ENCODE measurements around the gene C13orf42. TPM values are rescaled to one million over a fixed set of nuclear protein-coding genes. Genes with fewer than 3 reads are reported as not detected.

Gene C13orf42
- total RNA-seq, 4 donors from 2014 or later: not detected

DNA sequence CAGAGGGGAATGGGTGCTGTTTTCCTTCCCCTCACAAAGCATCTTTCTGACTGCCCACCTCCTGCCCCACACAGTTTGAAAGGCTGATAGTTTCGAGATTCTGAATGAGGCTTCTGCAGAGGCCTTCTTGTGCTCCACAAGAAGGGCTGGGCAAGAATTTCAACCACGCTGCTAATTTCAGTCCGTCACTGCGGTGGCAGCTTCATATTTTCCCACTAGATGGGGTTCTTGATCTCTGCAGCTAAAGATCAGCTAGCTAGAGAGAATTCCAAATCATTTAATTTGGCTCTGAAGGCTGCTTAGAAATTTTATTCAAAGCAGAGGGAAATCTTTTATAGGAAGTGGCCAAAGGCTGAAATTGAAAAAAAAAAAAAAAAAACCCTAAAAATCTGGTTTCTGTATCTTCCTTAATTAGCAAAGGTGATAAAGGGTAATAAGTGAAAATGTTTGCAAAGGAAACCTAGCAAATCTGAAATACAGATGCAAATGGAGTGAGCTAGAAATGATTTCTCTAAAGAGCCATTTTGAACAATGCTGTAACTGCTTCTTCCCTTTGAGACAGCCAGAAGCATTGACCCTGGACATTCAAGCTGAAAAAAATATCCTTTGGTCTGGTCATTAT lies 38.0 kb upstream of the C13orf42 start:
- Histone ChIP-seq H3K27me3 (no peaks in the 10 kb centered on the region), H3K4me1 (no peaks in the 10 kb centered on the region), H3K9me3 (no peaks in the 10 kb centered on the region), H3K36me3 (no peaks in the 10 kb centered on the region), H3K4me3 (replicated peaks in 1 of 3) (no peak overlapping the region), H3K27ac (no peak overlapping the region)
- TF ChIP-seq POLR2A (IDR thresholded peaks at IDR 0.05): no peak
- TF ChIP-seq, protein P1, sequence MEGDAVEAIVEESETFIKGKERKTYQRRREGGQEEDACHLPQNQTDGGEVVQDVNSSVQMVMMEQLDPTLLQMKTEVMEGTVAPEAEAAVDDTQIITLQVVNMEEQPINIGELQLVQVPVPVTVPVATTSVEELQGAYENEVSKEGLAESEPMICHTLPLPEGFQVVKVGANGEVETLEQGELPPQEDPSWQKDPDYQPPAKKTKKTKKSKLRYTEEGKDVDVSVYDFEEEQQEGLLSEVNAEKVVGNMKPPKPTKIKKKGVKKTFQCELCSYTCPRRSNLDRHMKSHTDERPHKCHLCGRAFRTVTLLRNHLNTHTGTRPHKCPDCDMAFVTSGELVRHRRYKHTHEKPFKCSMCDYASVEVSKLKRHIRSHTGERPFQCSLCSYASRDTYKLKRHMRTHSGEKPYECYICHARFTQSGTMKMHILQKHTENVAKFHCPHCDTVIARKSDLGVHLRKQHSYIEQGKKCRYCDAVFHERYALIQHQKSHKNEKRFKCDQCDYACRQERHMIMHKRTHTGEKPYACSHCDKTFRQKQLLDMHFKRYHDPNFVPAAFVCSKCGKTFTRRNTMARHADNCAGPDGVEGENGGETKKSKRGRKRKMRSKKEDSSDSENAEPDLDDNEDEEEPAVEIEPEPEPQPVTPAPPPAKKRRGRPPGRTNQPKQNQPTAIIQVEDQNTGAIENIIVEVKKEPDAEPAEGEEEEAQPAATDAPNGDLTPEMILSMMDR (IDR thresholded peaks at IDR 0.05): peak; percentile 19 to 83 (median 71)
- 5 to 10% methylated on average over 4 of the region's 4 CpGs for WGBS, 2 donors
- DNase-seq: peak; percentile 54 to 66
- intact Hi-C loops (cut with DNase I): loop anchor here (5.0 kb wide), 1 partner anchor 138 kb away; no protein-coding TSS in a partner anchor

- Histone ChIP-seq H3K4me1 (no peaks in the 10 kb centered on the region), H3K27me3 (no peaks in the 10 kb centered on the region), H3K4me3 (replicated peaks in 1 of 3) (no peak overlapping the region), H3K27ac (no peak overlapping the region), H3K9me3 (no peaks in the 10 kb centered on the region), H3K36me3 (no peaks in the 10 kb centered on the region)
- intact Hi-C loops (cut with DNase I): loop anchor here (5.0 kb wide), 1 partner anchor 139 kb away; no protein-coding TSS in a partner anchor
- TF ChIP-seq POLR2A (IDR thresholded peaks at IDR 0.05): no peak
- TF ChIP-seq, protein P1 (IDR thresholded peaks at IDR 0.05): no peak
- 63 to 79% methylated on average over 16 to 18 of the region's 18 CpGs for WGBS, 2 donors
- no peak for DNase-seq
Measured at GRCh38 chr13:51148223-51148951, 37.3 kb upstream of the C13orf42 start.

DNA sequence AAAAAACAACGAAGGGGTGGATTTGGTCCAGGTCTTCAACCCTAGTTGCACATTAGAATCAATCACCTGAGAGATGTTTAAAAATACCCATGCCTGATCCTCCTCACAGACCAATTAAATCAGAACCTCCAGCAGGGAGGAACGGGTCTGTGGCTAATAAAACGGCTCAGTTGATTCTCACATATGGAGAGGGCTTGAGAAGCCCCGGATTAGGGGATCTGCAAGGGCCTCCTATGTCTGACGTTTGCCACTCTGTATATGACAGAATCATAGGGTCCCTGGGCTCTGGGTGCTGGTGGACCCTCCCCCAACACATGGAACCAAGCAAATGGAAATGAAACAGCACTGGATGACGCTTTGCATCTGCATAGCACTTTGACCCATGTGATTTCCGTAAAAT lies 36.7 kb upstream of the C13orf42 start:
- Histone ChIP-seq H3K36me3 (no peaks in the 10 kb centered on the region), H3K4me1 (no peaks in the 10 kb centered on the region), H3K27me3 (no peaks in the 10 kb centered on the region), H3K27ac (no peak overlapping the region), H3K4me3 (replicated peaks in 1 of 3) (no peak overlapping the region), H3K9me3 (no peaks in the 10 kb centered on the region)
- TF ChIP-seq, protein P1 (IDR thresholded peaks at IDR 0.05): no peak
- TF ChIP-seq POLR2A (IDR thresholded peaks at IDR 0.05): no peak
- DNase-seq: no peak
- WGBS, 2 donors: 48 to 57% methylated on average over 7 of the region's 7 CpGs
- intact Hi-C loops (cut with DNase I): loop anchor here (5.0 kb wide), 1 partner anchor 140 kb away; no protein-coding TSS in a partner anchor

- H3K4me3 ChIP-seq (replicated peaks in 1 of 3): no peak overlapping the region
- intact Hi-C loops (cut with DNase I): loop anchor here (5.0 kb wide), 1 partner anchor 141 kb away; no protein-coding TSS in a partner anchor
- H3K4me1 ChIP-seq: no peaks in the 10 kb centered on the region
- WGBS, 2 donors: 86 to 93% methylated on average over 1 of the region's 1 CpG
- no peaks in the 10 kb centered on the region for H3K9me3 ChIP-seq
- DNase-seq: no peak
- H3K27ac ChIP-seq: no peak overlapping the region
- TF ChIP-seq, protein P1 (IDR thresholded peaks at IDR 0.05): no peak
- no peak for TF ChIP-seq POLR2A (IDR thresholded peaks at IDR 0.05)
- H3K27me3 ChIP-seq: no peaks in the 10 kb centered on the region
- H3K36me3 ChIP-seq: no peaks in the 10 kb centered on the region
Measured at GRCh38 chr13:51146667-51147066, 35.6 kb upstream of the C13orf42 start.

GRCh38 chr13:51137250-51137649 lies 26.2 kb upstream of the C13orf42 start:
- DNase-seq: no peak
- H3K4me1 ChIP-seq: peaks cover 3 to 8% of the 10 kb centered on the region in 2 donors
- WGBS, 2 donors: 79 to 81% methylated on average over 4 of the region's 4 CpGs
- intact Hi-C loops (cut with DNase I): no loop called here
- H3K27me3 ChIP-seq: no peaks in the 10 kb centered on the region
- H3K4me3 ChIP-seq (replicated peaks in 1 of 3): no peak overlapping the region
- no peaks in the 10 kb centered on the region for H3K9me3 ChIP-seq
- H3K27ac ChIP-seq: no peak overlapping the region
- no peak for TF ChIP-seq POLR2A (IDR thresholded peaks at IDR 0.05)
- no peaks in the 10 kb centered on the region for H3K36me3 ChIP-seq
